WI38 (cell line): ENCODE data around the gene PRSS48.

Experiments used
- H3K4me3 ChIP-seq: 2 replicates; pipeline ENCODE4 v1.5.1; 2011; ENCODE audit warnings: low read depth, mild to moderate bottlenecking, control low read depth, low read length
- CTCF ChIP-seq: IDR thresholded peaks from 2 replicates; pipeline ENCODE4 v1.5.1; 2012; ENCODE audit warnings: low read depth, mild to moderate bottlenecking, control low read depth, low read length

PRSS48 gene

GRCh38 chr4:151291485-151291884 lies 14.5 kb downstream of the PRSS48 start:
- no peak overlapping the region for H3K4me3 ChIP-seq
- TF ChIP-seq CTCF = no peak

GRCh38 chr4:151292038-151292437 lies 15.1 kb downstream of the PRSS48 start:
- no peak for TF ChIP-seq CTCF
- no peak overlapping the region for H3K4me3 ChIP-seq

GRCh38 chr4:151294833-151295496 lies 18.0 kb downstream of the PRSS48 start:
- no peak overlapping the region for H3K4me3 ChIP-seq
- no peak for TF ChIP-seq CTCF

GRCh38 chr4:151296227-151296626 lies 19.3 kb downstream of the PRSS48 start:
- TF ChIP-seq CTCF = no peak
- no peak overlapping the region for H3K4me3 ChIP-seq

GRCh38 chr4:151297170-151297569 lies 20.2 kb downstream of the PRSS48 start:
- H3K4me3 ChIP-seq = no peak overlapping the region
- TF ChIP-seq CTCF = no peak

- no peak for TF ChIP-seq CTCF
- H3K4me3 ChIP-seq = no peak overlapping the region
Measured at GRCh38 chr4:151302432-151302831, 25.5 kb downstream of the PRSS48 start.

GRCh38 chr4:151304226-151304625 lies 27.3 kb downstream of the PRSS48 start:
- no peak for TF ChIP-seq CTCF
- no peak overlapping the region for H3K4me3 ChIP-seq
